Hepatic stellate cell (primary cell): ENCODE measurements around the gene GPX5.

Source experiments
- DNase-seq: peaks from one replicate; pipeline ENCODE4 v3.0.0; 2011; ENCODE audit warnings: low spot score

GPX5 gene

GRCh38 chr6:28558629-28559028 is 32.9 kb downstream of the GPX5 start:
- DNase-seq: no peak

- no peak for DNase-seq
Observed at GRCh38 chr6:28563430-28564095, 37.9 kb downstream of the GPX5 start.

GRCh38 chr6:28565823-28566526 is 40.3 kb downstream of the GPX5 start:
- no peak for DNase-seq

GRCh38 chr6:28566527-28567252 is 41.0 kb downstream of the GPX5 start:
- no peak for DNase-seq

- no peak for DNase-seq
Observed at GRCh38 chr6:28567506-28567905, 41.8 kb downstream of the GPX5 start.

GRCh38 chr6:28568515-28569108 is 42.9 kb downstream of the GPX5 start:
- DNase-seq: no peak

GRCh38 chr6:28569748-28570147 is 44.1 kb downstream of the GPX5 start:
- DNase-seq: no peak

GRCh38 chr6:28580475-28580874 is 54.8 kb downstream of the GPX5 start:
- DNase-seq: no peak

GRCh38 chr6:28583463-28583862 is 57.8 kb downstream of the GPX5 start:
- DNase-seq: no peak
